NB4 (cell line): Measurements from ENCODE around the gene RNF169.

Experiments
- MYC ChIP-seq: IDR thresholded peaks from 2 replicates; pipeline ENCODE4 v1.6.1; 2011; ENCODE audit warnings: low read depth, low read length
- POLR2A ChIP-seq: IDR thresholded peaks from 2 replicates; pipeline ENCODE4 v1.6.1; 2011; ENCODE audit warnings: mild to moderate bottlenecking; ENCODE audit not compliant: insufficient read length; ENCODE audit errors: extremely low read depth
- TF ChIP-seq, protein P1 (sequence below): IDR thresholded peaks from one replicate; pipeline ENCODE4 v1.5.1; 2012; ENCODE audit warnings: low read depth, low read length
- TF ChIP-seq, protein P2 (sequence below): IDR thresholded peaks from 2 replicates; pipeline ENCODE4 v1.6.1; 2011; ENCODE audit warnings: low read depth, low read length

DNA sequence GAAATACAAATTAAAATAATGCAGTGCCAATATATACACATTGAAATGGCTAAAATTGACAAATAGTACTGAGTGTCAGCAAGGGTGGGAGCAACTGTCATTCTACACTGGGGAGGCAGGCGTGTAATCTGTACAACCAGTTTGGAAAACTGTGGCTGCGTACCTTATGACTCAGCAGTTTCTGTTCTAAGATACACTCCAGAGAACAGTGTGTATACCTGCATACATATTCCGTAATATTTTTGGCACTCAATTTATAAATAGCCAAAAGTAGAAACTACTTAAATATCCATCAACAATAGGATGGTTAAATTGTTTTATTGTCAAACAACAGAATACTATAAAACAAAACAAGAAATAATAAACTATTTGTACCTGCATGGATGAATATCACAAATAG lies 57.6 kb downstream of the RNF169 start:
- TF ChIP-seq, protein P1, sequence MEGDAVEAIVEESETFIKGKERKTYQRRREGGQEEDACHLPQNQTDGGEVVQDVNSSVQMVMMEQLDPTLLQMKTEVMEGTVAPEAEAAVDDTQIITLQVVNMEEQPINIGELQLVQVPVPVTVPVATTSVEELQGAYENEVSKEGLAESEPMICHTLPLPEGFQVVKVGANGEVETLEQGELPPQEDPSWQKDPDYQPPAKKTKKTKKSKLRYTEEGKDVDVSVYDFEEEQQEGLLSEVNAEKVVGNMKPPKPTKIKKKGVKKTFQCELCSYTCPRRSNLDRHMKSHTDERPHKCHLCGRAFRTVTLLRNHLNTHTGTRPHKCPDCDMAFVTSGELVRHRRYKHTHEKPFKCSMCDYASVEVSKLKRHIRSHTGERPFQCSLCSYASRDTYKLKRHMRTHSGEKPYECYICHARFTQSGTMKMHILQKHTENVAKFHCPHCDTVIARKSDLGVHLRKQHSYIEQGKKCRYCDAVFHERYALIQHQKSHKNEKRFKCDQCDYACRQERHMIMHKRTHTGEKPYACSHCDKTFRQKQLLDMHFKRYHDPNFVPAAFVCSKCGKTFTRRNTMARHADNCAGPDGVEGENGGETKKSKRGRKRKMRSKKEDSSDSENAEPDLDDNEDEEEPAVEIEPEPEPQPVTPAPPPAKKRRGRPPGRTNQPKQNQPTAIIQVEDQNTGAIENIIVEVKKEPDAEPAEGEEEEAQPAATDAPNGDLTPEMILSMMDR = no peak
- TF ChIP-seq POLR2A (no peak), MYC (no peak)
- TF ChIP-seq, protein P2, sequence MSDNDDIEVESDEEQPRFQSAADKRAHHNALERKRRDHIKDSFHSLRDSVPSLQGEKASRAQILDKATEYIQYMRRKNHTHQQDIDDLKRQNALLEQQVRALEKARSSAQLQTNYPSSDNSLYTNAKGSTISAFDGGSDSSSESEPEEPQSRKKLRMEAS = no peak
